Glutamatergic neuron (in vitro differentiated cells): ENCODE results near the gene CMTM3. TPM values are rescaled to one million over a fixed set of nuclear protein-coding genes. Genes with fewer than 3 reads are reported as not detected.
"Not testable (repeated sequence)": the region's sequence is repeated elsewhere in the genome, so short reads cannot be mapped to it uniquely, and the experiment has no call there.

Experiments
- DNase-seq: peaks from one replicate; pipeline ENCODE4 v3.0.0; 2022
- H3K27ac Mint-ChIP-seq: one replicate; pipeline ENCODE4 v1.8.0; 2020; ENCODE audit warnings: mild to moderate bottlenecking, mixed read lengths, inconsistent platforms; ENCODE audit not compliant: unreplicated experiment
- H3K27me3 Mint-ChIP-seq: one replicate; pipeline ENCODE4 v1.8.0; 2020; ENCODE audit warnings: mild to moderate bottlenecking, moderate library complexity, mixed read lengths, inconsistent platforms; ENCODE audit not compliant: unreplicated experiment
- H3K36me3 Mint-ChIP-seq: one replicate; pipeline ENCODE4 v1.8.0; 2020; ENCODE audit warnings: mild to moderate bottlenecking, mixed read lengths, inconsistent platforms; ENCODE audit not compliant: unreplicated experiment
- H3K4me1 Mint-ChIP-seq: one replicate; pipeline ENCODE4 v1.8.0; 2020; ENCODE audit warnings: mild to moderate bottlenecking, low read depth, mixed read lengths, inconsistent platforms; ENCODE audit not compliant: unreplicated experiment
- H3K4me3 Mint-ChIP-seq: one replicate; pipeline ENCODE4 v1.8.0; 2020; ENCODE audit warnings: mild to moderate bottlenecking, mixed read lengths, inconsistent platforms; ENCODE audit not compliant: unreplicated experiment
- H3K9me3 Mint-ChIP-seq: one replicate; pipeline ENCODE4 v1.8.0; 2020; ENCODE audit warnings: mild to moderate bottlenecking, moderate library complexity, mixed read lengths, inconsistent platforms; ENCODE audit not compliant: unreplicated experiment
- CTCF ChIP-seq: fragments of 200-600 bp; sonication (generic); IDR thresholded peaks from one replicate; pipeline ENCODE4 v1.5.0; 2021; ENCODE audit not compliant: partially characterized antibody, unreplicated experiment
- total RNA-seq: library from RNA; stranded (reverse); fragmentation: NEBNext Ultra II Directional; extraction: Animal tissue kit (Norgen Biotek cat#: 25700); gene quantifications from one replicate; pipeline ENCODE4 v1.2.1, GENCODE V29; 2021; ENCODE audit not compliant: unreplicated experiment

Gene CMTM3
- total RNA-seq, 1 donor from 2014 or later, result 45.8 TPM

GRCh38 chr16:66562986-66563385 is 41.5 kb upstream of the CMTM3 start:
- Mint-ChIP-seq H3K4me3 (no peak overlapping the region), H3K27ac (no peak overlapping the region), H3K27me3 (no peaks in the 10 kb centered on the region), H3K36me3 (no peaks in the 10 kb centered on the region), H3K9me3 (peaks cover 2% of the 10 kb centered on the region), H3K4me1 (peaks cover 2% of the 10 kb centered on the region)
- no peak for TF ChIP-seq CTCF
- DNase-seq, result no peak

- H3K36me3 Mint-ChIP-seq, result no peaks in the 10 kb centered on the region
- no peak overlapping the region for H3K4me3 Mint-ChIP-seq
- H3K4me1 Mint-ChIP-seq, result peaks cover 2% of the 10 kb centered on the region
- DNase-seq, result no peak
- H3K9me3 Mint-ChIP-seq, result peaks cover 2% of the 10 kb centered on the region
- H3K27me3 Mint-ChIP-seq, result no peaks in the 10 kb centered on the region
- no peak for TF ChIP-seq CTCF
- no peak overlapping the region for H3K27ac Mint-ChIP-seq
Observed at GRCh38 chr16:66563574-66564334, 40.8 kb upstream of the CMTM3 start.

GRCh38 chr16:66566051-66566901 is 38.2 kb upstream of the CMTM3 start, which contains the start of gene CMTM1:
Gene CMTM1, plus strand, starts transcription at chr16:66566439. Its CDS starts 75 bp downstream, at chr16:66566514.
- no peaks in the 10 kb centered on the region for H3K36me3 Mint-ChIP-seq
- H3K9me3 Mint-ChIP-seq, result no peaks in the 10 kb centered on the region
- DNase-seq, result no peak
- no peaks in the 10 kb centered on the region for H3K27me3 Mint-ChIP-seq
- no peak within 1 kb of the TSS for H3K4me3 Mint-ChIP-seq
- TF ChIP-seq CTCF, result no peak
- no peaks in the 10 kb centered on the region for H3K4me1 Mint-ChIP-seq
- no peak within 1 kb of the TSS for H3K27ac Mint-ChIP-seq

- H3K36me3 Mint-ChIP-seq, H3K27ac Mint-ChIP-seq: not testable (repeated sequence)
Observed at GRCh38 chr16:66567270-66567669, 37.2 kb upstream of the CMTM3 start.

GRCh38 chr16:66568355-66568754 is 36.1 kb upstream of the CMTM3 start:
- peaks cover 2% of the 10 kb centered on the region for H3K27me3 Mint-ChIP-seq
- no peaks in the 10 kb centered on the region for H3K4me1 Mint-ChIP-seq
- no peaks in the 10 kb centered on the region for H3K36me3 Mint-ChIP-seq
- H3K9me3 Mint-ChIP-seq, result no peaks in the 10 kb centered on the region
- no peak for DNase-seq
- no peak overlapping the region for H3K27ac Mint-ChIP-seq
- H3K4me3 Mint-ChIP-seq, result no peak overlapping the region
- no peak for TF ChIP-seq CTCF

More at GRCh38 chr16:66567270-66567669, 37.2 kb upstream of the CMTM3 start:
- H3K27me3 Mint-ChIP-seq, H3K9me3 Mint-ChIP-seq, H3K4me3 Mint-ChIP-seq, H3K4me1 Mint-ChIP-seq, DNase-seq: not testable (repeated sequence)
